ENCODE results near the gene C1orf174.

Gene C1orf174

GRCh38 chr1:3912809-3913685, 13.0 kb upstream of the C1orf174 start:
- no peak overlapping the region for H3K27ac ChIP-seq
- H3K9ac ChIP-seq: no peak overlapping the region
- H3K36me3 ChIP-seq: no peaks in the 10 kb centered on the region

DNA sequence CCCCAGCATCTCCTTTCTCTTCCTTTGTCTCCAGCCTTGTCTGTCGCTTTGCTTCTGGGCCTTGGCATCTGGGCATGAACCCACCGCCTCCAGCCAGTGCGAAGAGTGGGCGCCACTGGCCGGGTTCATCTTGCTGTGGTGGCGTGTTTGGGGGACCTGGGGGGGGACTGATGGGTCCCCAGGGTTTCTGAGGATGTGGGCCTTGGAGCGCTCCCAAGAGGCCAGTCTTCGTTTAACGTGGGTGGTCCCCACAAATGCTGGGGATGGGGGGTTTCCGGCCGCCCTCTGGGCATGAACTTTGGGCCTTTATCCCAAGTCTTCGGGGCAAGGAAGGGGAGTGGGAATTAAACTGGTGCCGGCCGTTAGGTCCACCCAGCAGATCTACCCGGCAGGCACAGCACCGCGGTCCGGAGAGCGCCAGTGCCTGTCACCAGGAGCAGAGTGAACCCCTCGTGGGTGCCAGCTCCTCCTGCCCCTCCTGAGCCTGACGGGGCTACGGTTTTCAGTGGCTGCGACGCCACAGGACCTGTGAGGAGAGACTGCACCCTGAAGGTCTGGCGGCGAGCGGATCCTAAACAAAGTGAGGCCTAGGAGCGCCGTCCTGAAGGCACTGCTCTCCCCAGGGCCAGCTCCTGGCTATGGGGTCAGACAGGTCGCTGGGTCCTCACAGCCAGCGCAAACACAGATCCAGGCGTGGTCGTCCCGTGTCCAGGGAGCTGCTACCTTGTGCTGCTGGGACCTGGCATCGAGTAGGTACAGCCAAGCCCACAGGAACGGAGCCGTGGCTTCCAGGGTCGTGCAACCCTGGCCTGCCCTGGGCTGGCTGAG, 12.1 kb upstream of the C1orf174 start:
- Histone ChIP-seq H3K27ac (no peak overlapping the region), H3K9ac (peak overlapping the region in 2 of 11 experiments; percentile 56 to 63; a peak in 2 of 22 replicates), H3K4me2 (peak overlapping the region in 8 of 11 experiments; percentile 79 to 100 (median 92); a peak in 14 of 22 replicates), H3K4me1 (peaks cover 19 to 56% (median 53%) of the 10 kb centered on the region in 10 experiments), H3K27me3 (peaks cover 0 to 37% (median 0%) of the 10 kb centered on the region in 11 experiments; a peak in 9 of 22 replicates), H3K4me3 (no peak overlapping the region), H3K36me3 (no peaks in the 10 kb centered on the region), H3K9me3 (replicated peaks in 1 of 11) (no peaks in the 10 kb centered on the region), H4K20me1 (peaks cover 0 to 39% (median 0%) of the 10 kb centered on the region in 11 experiments; a peak in 5 of 22 replicates)
- no peak for TF ChIP-seq Cebpa-rat (IDR thresholded peaks at IDR 0.05)

More at GRCh38 chr1:3912809-3913685, 13.0 kb upstream of the C1orf174 start:
- peaks cover 0 to 39% (median 0%) of the 10 kb centered on the region in 11 experiments; a peak in 5 of 22 replicates for H4K20me1 ChIP-seq
- H3K4me3 ChIP-seq: no peak overlapping the region
- H3K27me3 ChIP-seq: peaks cover 0 to 37% (median 0%) of the 10 kb centered on the region in 11 experiments; a peak in 9 of 22 replicates
- peaks cover 14 to 48% (median 44%) of the 10 kb centered on the region in 10 experiments; a peak in 19 of 20 replicates for H3K4me1 ChIP-seq
- H3K4me2 ChIP-seq: peak overlapping the region in 2 of 11 experiments; percentile 96 to 100; a peak in 4 of 22 replicates
- TF ChIP-seq Cebpa-rat (IDR thresholded peaks at IDR 0.05): no peak
- peaks cover 0 to 6% (median 4%) of the 10 kb centered on the region in 11 experiments; a peak in 8 of 22 replicates for H3K9me3 ChIP-seq (replicated peaks in 1 of 11)

- Histone ChIP-seq H3K27me3 (peaks cover 0 to 37% (median 0%) of the 10 kb centered on the region in 11 experiments; a peak in 9 of 22 replicates), H3K4me3 (peak overlapping the region in 5 of 10 experiments; percentile 11 to 44 (median 28); a peak in 6 of 20 replicates), H3K27ac (peak overlapping the region in 2 of 11 experiments; percentile 20 to 33; a peak in 1 of 22 replicates), H3K4me2 (peak overlapping the region; percentile 68 to 100 (median 87)), H4K20me1 (peaks cover 0 to 48% (median 0%) of the 10 kb centered on the region in 11 experiments; a peak in 5 of 22 replicates), H3K9ac (peak overlapping the region in 6 of 11 experiments; percentile 27 to 63 (median 52); a peak in 8 of 22 replicates), H3K9me3 (replicated peaks in 1 of 11) (no peaks in the 10 kb centered on the region), H3K36me3 (no peaks in the 10 kb centered on the region), H3K4me1 (peaks cover 29 to 66% (median 63%) of the 10 kb centered on the region in 10 experiments)
- no peak for TF ChIP-seq Cebpa-rat (IDR thresholded peaks at IDR 0.05)
These were observed 11.1 kb upstream of the C1orf174 start for GRCh38 chr1:3910857-3911845.

DNA sequence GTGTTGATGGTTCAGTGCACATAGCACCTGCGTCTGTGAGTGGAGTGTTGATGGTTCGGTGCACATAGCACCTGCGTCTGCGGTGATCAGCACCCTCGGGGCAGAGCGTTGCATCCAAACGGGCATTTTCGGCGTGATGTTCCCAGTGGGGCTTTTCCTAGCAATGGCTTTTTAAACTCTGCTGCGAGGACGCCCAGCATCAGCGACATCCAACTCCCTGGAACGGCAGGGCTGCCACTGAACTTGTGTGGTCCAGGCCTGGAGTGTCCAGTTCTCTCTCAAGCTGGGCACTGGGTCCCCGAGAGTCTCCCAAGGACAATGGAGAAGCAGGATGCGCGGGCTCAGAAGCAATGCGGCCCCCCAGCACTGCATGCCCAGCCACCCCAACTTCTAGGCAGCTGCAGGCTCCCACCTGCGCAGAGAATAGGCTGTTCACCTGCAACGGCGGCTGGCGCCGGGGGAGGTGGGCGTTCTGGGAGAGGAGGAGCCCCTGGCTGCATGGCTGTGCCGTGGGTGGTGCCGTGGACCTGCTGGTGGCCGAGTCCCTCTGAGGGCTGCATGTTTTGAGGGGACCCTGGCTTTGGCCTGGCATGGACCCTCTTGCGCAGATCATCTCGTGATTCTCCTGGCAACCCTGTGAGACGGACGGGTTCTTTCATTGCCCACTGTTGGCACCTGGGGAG, 10.1 kb upstream of the C1orf174 start:
- Histone ChIP-seq H4K20me1 (peaks cover 0 to 49% (median 0%) of the 10 kb centered on the region in 11 experiments; a peak in 5 of 22 replicates), H3K4me2 (peak overlapping the region; percentile 68 to 100 (median 87); a peak in 21 of 22 replicates), H3K27me3 (peaks cover 0 to 37% (median 0%) of the 10 kb centered on the region in 11 experiments; a peak in 9 of 22 replicates), H3K27ac (peak overlapping the region in 1 of 11 experiments; percentile 38; a peak in 1 of 22 replicates), H3K9ac (peak overlapping the region in 5 of 11 experiments; percentile 11 to 63 (median 54); a peak in 10 of 22 replicates), H3K36me3 (no peaks in the 10 kb centered on the region), H3K4me1 (peaks cover 38 to 76% (median 73%) of the 10 kb centered on the region in 10 experiments), H3K9me3 (replicated peaks in 1 of 11) (no peaks in the 10 kb centered on the region), H3K4me3 (peak overlapping the region in 3 of 10 experiments; percentile 28 to 44 (median 32); a peak in 4 of 20 replicates)
- no peak for TF ChIP-seq Cebpa-rat (IDR thresholded peaks at IDR 0.05)

- no peak overlapping the region for H3K27ac ChIP-seq
- H3K9ac ChIP-seq: peak overlapping the region in 2 of 11 experiments; percentile 34 to 63; a peak in 2 of 22 replicates
- no peak for TF ChIP-seq Cebpa-rat (IDR thresholded peaks at IDR 0.05)
These were observed 9.5 kb upstream of the C1orf174 start for GRCh38 chr1:3909615-3910014.

DNA sequence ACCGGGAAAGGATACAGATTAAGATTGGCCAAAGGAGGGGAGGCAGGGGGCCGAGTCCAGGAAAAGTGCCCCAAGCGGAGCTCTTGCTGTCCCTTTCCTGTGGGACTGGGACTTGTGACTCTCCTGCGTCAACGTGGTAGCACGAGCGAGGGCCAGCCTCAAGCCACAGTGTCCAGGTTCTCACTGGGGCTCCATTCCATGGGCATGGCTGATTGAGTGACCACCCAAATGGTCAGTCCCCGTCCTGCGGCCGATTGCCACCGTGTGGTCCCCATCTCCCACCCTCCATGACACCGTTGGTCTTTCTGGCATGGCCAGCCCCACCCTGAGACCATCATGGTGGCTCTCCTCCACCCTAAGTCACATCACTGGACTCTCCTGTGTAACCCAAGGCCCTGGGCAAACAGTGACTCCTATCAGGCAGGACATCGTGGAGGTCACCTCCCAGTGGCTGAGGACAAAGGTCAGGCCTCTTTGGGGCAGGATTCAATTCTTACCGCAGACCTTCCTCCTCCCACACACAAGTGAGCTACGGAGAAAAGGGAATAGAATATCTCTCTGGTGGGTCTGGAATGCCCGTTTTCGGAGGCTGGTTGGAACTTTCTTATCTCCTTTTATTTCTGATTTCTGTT, 8.9 kb upstream of the C1orf174 start:
- peaks cover 44 to 88% (median 85%) of the 10 kb centered on the region in 10 experiments for H3K4me1 ChIP-seq
- H3K27ac ChIP-seq: no peak overlapping the region
- no peak overlapping the region for H3K9ac ChIP-seq
- TF ChIP-seq Cebpa-rat (IDR thresholded peaks at IDR 0.05): no peak
- peak overlapping the region in 9 of 11 experiments; percentile 79 to 100 (median 90); a peak in 17 of 22 replicates for H3K4me2 ChIP-seq
- H3K9me3 ChIP-seq (replicated peaks in 1 of 11): no peaks in the 10 kb centered on the region
- H3K36me3 ChIP-seq: no peaks in the 10 kb centered on the region
- peaks cover 0 to 49% (median 0%) of the 10 kb centered on the region in 11 experiments; a peak in 5 of 22 replicates for H4K20me1 ChIP-seq
- no peak overlapping the region for H3K4me3 ChIP-seq
- peaks cover 0 to 37% (median 0%) of the 10 kb centered on the region in 11 experiments; a peak in 9 of 22 replicates for H3K27me3 ChIP-seq

More at GRCh38 chr1:3909615-3910014, 9.5 kb upstream of the C1orf174 start:
- Histone ChIP-seq H3K27me3 (peaks cover 0 to 37% (median 0%) of the 10 kb centered on the region in 11 experiments; a peak in 9 of 22 replicates), H3K9me3 (replicated peaks in 1 of 11) (no peaks in the 10 kb centered on the region), H4K20me1 (peaks cover 0 to 49% (median 0%) of the 10 kb centered on the region in 11 experiments; a peak in 5 of 22 replicates), H3K4me1 (peaks cover 38 to 82% (median 78%) of the 10 kb centered on the region in 10 experiments), H3K36me3 (no peaks in the 10 kb centered on the region), H3K4me2 (peak overlapping the region in 9 of 11 experiments; percentile 79 to 100 (median 90); a peak in 17 of 22 replicates), H3K4me3 (peak overlapping the region in 1 of 10 experiments; percentile 28; a peak in 1 of 20 replicates)

Measured in BLaER1 treated with 17β-estradiol and CSF1 and Interleukin-3, amounts not matched to agents 10 nM and 100 nM (cell line).